ENCODE data around the gene FAM174A. TPM values are rescaled to one million over a fixed set of nuclear protein-coding genes. Genes with fewer than 3 reads are reported as not detected.

FAM174A gene
- total RNA-seq, 2 donors from 2014 or later: 6.4 to 7.4 TPM

DNA sequence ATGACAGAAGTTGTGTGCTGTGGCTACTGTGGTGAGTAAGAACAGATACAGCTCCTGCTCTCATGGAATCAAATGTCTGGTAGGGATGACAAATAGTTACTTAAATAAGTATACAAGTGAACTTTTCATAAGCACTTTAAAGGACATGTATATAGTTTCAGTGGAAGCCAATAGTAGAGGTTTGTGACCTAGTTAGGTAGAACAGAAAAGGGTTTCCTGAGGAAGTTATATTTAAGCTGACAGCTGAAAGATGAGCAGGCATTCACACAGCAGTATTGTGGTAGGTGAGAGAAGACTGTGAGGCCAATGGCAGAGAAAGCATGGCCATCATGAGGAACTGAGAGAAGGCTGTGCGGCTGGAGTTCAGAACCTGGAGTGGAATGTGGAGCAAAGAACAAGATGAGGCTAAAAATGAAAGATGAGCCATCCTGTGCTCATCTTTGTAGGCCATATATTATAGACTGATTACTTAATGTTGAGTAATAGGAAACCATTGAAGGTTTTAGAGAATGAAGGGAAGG lies 15.4 kb downstream of the FAM174A start:
- Mint-ChIP-seq H3K4me3 (peak overlapping the region; percentile 27), H3K27ac (peak overlapping the region; percentile 85), H3K27me3 (no peaks in the 10 kb centered on the region), H3K9me3 (no peaks in the 10 kb centered on the region), H3K36me3 (ENCODE audit: low read depth) (no peaks in the 10 kb centered on the region), H3K4me1 (peaks cover 21% of the 10 kb centered on the region)
- ATAC-seq (replicated peaks): peak; percentile 92

DNA sequence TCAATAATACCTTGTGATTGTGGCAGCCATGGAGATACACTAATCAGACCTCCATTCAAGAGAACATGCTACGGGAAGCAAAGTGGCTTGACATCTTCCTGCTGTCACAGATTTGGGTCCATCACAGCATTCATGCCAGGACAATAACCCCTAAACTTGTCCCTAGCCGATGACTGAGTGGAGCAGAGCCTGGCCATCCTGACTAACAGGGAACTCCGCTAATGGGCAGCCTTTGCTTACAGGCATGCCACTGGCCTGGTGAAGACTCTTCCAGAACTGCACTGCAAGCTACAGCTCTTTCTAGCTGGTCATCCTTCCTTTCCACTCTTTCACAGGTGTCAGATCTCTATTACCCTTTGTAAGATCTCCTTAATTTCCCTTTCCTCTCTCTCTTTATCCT lies 16.0 kb downstream of the FAM174A start:
- Mint-ChIP-seq H3K27ac (peak overlapping the region; percentile 85), H3K9me3 (no peaks in the 10 kb centered on the region), H3K36me3 (ENCODE audit: low read depth) (no peaks in the 10 kb centered on the region), H3K4me1 (peaks cover 21% of the 10 kb centered on the region), H3K4me3 (peak overlapping the region; percentile 27), H3K27me3 (no peaks in the 10 kb centered on the region)
- no peak for ATAC-seq (replicated peaks)

DNA sequence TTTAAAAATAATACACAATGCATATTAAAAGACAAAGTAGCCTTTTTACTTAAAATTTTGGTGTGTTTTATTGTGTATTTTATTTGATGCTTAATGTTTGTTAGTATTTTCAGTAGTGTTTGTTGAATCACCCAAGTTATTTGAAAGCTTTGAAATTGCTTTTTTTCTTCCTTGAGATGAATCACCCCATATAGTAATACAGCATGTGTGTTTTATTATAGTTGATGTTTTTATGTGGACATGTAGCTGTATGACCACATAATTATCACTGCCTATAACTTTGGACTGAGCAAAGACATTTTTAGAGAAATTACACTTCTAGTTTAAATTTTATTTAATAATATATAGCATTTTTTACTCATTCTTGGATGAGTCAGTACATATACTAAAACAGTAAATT lies 18.0 kb downstream of the FAM174A start:
- no peak for ATAC-seq (replicated peaks)
- Mint-ChIP-seq H3K9me3 (no peaks in the 10 kb centered on the region), H3K36me3 (ENCODE audit: low read depth) (no peaks in the 10 kb centered on the region), H3K4me1 (peaks cover 21% of the 10 kb centered on the region), H3K27ac (no peak overlapping the region), H3K27me3 (no peaks in the 10 kb centered on the region), H3K4me3 (no peak overlapping the region)

- Mint-ChIP-seq H3K4me3 (no peak overlapping the region), H3K4me1 (no peaks in the 10 kb centered on the region), H3K36me3 (ENCODE audit: low read depth) (peaks cover 35% of the 10 kb centered on the region), H3K27ac (no peak overlapping the region), H3K9me3 (no peaks in the 10 kb centered on the region), H3K27me3 (no peaks in the 10 kb centered on the region)
- no peak for ATAC-seq (replicated peaks)
Measured at GRCh38 chr5:100560860-100561259, 25.7 kb downstream of the FAM174A start.

DNA sequence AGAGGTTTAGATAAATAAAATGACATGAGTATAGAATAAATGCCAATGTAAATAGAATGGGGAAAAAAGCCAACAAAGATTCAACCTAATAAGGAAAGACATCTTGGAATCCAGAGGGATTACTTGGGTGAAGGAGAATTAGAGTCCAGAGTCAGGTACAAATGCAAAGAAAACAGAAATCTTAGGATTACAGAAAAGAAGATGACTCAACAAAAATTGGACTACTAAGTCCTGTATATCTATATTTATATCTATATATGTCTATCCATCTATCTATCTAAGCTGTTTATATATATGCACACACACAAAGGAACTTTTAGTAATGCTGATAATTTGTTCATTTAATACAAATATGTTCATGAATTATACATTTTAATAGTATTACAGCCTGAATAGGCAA lies 27.6 kb downstream of the FAM174A start:
- Mint-ChIP-seq H3K27ac (no peak overlapping the region), H3K4me1 (peaks cover 11% of the 10 kb centered on the region), H3K27me3 (no peaks in the 10 kb centered on the region), H3K4me3 (no peak overlapping the region), H3K9me3 (no peaks in the 10 kb centered on the region), H3K36me3 (ENCODE audit: low read depth) (peaks cover 35% of the 10 kb centered on the region)
- ATAC-seq (replicated peaks): no peak

DNA sequence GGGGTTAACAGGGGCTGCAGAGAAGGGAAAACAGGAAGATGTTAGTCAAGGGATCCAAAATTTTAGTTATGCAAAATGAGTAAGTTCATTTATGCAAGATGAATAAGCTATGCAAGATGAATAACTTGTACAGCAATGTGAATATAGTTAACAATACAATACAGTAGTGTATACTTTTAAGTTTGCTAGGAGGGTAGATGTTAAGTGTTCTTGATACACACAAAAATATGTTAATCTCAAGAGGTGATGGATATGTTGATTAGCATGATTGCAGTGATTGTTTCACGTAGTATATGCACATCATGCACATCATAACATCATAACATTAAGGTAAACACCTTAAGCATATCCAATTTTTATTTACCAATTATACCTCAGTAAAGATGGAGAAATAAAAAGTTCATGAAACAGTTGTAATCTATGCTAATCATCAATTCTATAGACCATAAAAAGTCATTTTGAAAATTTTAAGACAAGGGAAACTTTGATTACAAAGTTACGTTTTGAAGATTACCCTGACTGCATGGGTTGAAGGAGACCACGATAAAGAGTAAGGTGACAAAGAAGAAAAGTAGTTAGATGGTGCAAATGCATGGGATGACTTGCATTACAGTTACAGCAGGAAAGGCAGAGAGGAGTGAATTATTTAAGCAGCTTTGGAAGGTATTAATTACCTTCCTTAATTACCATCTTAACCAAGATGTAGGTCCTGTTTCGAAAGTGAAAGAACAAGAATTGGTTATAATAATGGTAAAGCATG lies 31.4 kb downstream of the FAM174A start:
- no peaks in the 10 kb centered on the region for H3K27me3 Mint-ChIP-seq
- H3K4me3 Mint-ChIP-seq: peak overlapping the region; percentile 65
- H3K36me3 Mint-ChIP-seq (ENCODE audit: low read depth): peaks cover 32% of the 10 kb centered on the region
- ATAC-seq (replicated peaks): peak; percentile 82
- no peaks in the 10 kb centered on the region for H3K9me3 Mint-ChIP-seq
- H3K27ac Mint-ChIP-seq: peak overlapping the region; percentile 37
- peaks cover 19% of the 10 kb centered on the region for H3K4me1 Mint-ChIP-seq

DNA sequence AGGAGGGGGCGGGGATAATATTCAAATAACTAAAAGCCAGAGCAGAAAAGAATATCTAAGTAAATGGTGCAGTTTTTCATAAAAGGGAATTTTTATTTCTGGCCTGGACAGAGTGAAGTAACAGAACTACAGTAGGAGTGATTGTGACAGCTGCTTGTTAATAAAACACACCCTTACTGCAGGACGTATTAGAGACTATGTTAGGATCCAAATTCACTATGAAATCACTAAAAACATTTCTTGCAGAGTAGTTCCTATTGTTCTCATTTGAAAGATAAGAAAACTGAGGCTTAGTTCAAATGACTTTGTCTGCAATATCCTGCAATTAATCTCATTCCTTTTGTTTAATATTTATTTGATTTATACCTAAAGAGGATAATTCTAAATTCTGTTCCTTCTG lies 39.5 kb downstream of the FAM174A start:
- ATAC-seq (replicated peaks): no peak
- no peaks in the 10 kb centered on the region for H3K36me3 Mint-ChIP-seq (ENCODE audit: low read depth)
- H3K27ac Mint-ChIP-seq: no peak overlapping the region
- H3K9me3 Mint-ChIP-seq: no peaks in the 10 kb centered on the region
- H3K4me3 Mint-ChIP-seq: no peak overlapping the region
- H3K4me1 Mint-ChIP-seq: no peaks in the 10 kb centered on the region
- no peaks in the 10 kb centered on the region for H3K27me3 Mint-ChIP-seq

DNA sequence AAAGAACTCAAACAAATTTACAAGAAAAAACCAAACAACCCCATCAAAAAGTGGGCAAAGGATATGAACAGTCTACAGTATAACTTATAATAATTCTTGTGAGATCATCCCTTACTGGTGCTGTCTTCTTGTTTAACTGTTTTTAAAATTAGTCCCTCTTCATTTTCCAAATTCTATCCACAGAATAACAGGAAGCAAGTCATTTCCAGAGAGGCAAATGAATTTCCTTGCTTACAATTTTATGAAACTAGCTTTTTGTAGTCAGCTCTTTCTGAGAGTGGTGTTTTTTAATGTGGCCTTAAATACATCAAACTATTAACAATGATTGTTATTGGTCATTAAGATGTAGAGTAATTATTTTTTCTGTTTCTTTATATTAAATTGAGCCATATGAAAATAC lies 40.6 kb downstream of the FAM174A start:
- Mint-ChIP-seq H3K9me3 (no peaks in the 10 kb centered on the region), H3K27me3 (no peaks in the 10 kb centered on the region), H3K4me3 (no peak overlapping the region), H3K36me3 (ENCODE audit: low read depth) (peaks cover 8% of the 10 kb centered on the region), H3K4me1 (no peaks in the 10 kb centered on the region), H3K27ac (no peak overlapping the region)
- ATAC-seq (replicated peaks): no peak

GRCh38 chr5:100576217-100576751 lies 41.1 kb downstream of the FAM174A start:
- Mint-ChIP-seq H3K27ac (no peak overlapping the region), H3K9me3 (no peaks in the 10 kb centered on the region), H3K4me3 (no peak overlapping the region), H3K4me1 (no peaks in the 10 kb centered on the region), H3K36me3 (ENCODE audit: low read depth) (peaks cover 12% of the 10 kb centered on the region), H3K27me3 (no peaks in the 10 kb centered on the region)
- no peak for ATAC-seq (replicated peaks)

- Mint-ChIP-seq H3K4me1 (no peaks in the 10 kb centered on the region), H3K9me3 (no peaks in the 10 kb centered on the region), H3K27me3 (no peaks in the 10 kb centered on the region), H3K27ac (no peak overlapping the region), H3K36me3 (ENCODE audit: low read depth) (peaks cover 12% of the 10 kb centered on the region), H3K4me3 (no peak overlapping the region)
- ATAC-seq (replicated peaks): no peak
Measured at GRCh38 chr5:100577506-100577905, 42.3 kb downstream of the FAM174A start.

DNA sequence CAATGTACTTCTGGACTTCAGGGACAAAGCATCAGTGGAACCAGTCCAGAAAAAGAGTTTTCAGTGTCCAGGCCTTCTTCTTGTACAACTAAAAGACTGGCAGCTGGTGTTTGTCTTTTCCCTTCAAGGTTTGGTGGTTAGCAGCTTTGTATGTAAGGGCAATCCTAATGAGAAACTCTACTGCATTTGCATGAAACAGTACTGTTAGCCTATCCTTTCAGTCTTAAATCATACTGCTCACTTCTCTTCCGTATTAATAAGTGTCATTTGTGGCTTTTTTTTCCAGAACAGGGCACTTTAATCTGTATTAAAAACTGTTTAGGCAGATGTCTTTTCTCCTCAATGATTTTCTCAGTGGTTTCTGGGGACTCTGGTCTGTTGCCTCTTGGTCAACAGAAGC lies 48.9 kb downstream of the FAM174A start:
- H3K4me3 Mint-ChIP-seq: no peak overlapping the region
- H3K27ac Mint-ChIP-seq: no peak overlapping the region
- H3K27me3 Mint-ChIP-seq: no peaks in the 10 kb centered on the region
- no peaks in the 10 kb centered on the region for H3K9me3 Mint-ChIP-seq
- no peaks in the 10 kb centered on the region for H3K4me1 Mint-ChIP-seq
- H3K36me3 Mint-ChIP-seq (ENCODE audit: low read depth): peaks cover 24% of the 10 kb centered on the region
- no peak for ATAC-seq (replicated peaks)

GRCh38 chr5:100584889-100585288 lies 49.7 kb downstream of the FAM174A start:
- Mint-ChIP-seq H3K36me3 (ENCODE audit: low read depth) (peaks cover 24% of the 10 kb centered on the region), H3K27me3 (no peaks in the 10 kb centered on the region), H3K4me3 (no peak overlapping the region), H3K27ac (no peak overlapping the region), H3K9me3 (no peaks in the 10 kb centered on the region), H3K4me1 (no peaks in the 10 kb centered on the region)
- no peak for ATAC-seq (replicated peaks)

- H3K27me3 Mint-ChIP-seq: no peaks in the 10 kb centered on the region
- no peak for ATAC-seq (replicated peaks)
- no peak overlapping the region for H3K27ac Mint-ChIP-seq
- H3K4me3 Mint-ChIP-seq: no peak overlapping the region
- H3K36me3 Mint-ChIP-seq (ENCODE audit: low read depth): peaks cover 7% of the 10 kb centered on the region
- H3K9me3 Mint-ChIP-seq: no peaks in the 10 kb centered on the region
- no peaks in the 10 kb centered on the region for H3K4me1 Mint-ChIP-seq
Measured at GRCh38 chr5:100590867-100591266, 55.7 kb downstream of the FAM174A start.

DNA sequence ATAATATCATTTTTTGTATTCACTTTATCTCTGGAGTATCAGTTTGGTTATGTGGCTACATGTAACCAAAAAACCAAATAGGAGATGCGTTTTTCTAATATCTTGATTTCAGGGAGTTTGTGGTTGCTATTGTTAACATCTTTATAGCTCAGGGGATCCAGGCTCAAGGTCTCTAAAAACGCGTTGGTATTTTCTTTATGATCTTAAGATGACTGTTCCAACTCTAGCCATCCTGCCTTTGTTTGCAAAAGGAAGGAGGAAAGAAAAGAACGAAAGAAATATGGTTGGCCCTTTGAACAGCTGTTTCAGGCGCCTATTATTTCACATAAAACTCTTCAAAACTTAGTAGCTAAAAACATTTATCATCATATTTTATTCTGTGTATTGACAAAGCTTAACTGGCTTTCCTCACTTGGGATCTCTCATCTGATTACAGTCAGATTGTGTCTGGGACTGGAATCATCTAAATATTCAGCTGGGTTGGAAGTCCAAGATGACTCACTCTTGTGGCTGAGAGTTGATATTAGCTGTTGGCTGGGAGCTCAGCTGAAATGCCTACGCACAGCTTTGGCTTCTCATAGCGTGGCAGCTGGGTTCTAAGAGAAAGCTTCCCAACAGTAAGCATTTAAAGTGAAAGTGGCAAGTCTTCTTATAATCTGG lies 60.1 kb downstream of the FAM174A start:
- no peak overlapping the region for H3K4me3 Mint-ChIP-seq
- H3K27ac Mint-ChIP-seq: no peak overlapping the region
- no peak for ATAC-seq (replicated peaks)
- H3K27me3 Mint-ChIP-seq: no peaks in the 10 kb centered on the region
- no peaks in the 10 kb centered on the region for H3K9me3 Mint-ChIP-seq
- H3K4me1 Mint-ChIP-seq: no peaks in the 10 kb centered on the region
- no peaks in the 10 kb centered on the region for H3K36me3 Mint-ChIP-seq (ENCODE audit: low read depth)

- no peaks in the 10 kb centered on the region for H3K4me1 Mint-ChIP-seq
- H3K9me3 Mint-ChIP-seq: no peaks in the 10 kb centered on the region
- no peak overlapping the region for H3K27ac Mint-ChIP-seq
Measured at GRCh38 chr5:100595812-100596173, 60.6 kb downstream of the FAM174A start.

More at GRCh38 chr5:100595812-100596173, 60.6 kb downstream of the FAM174A start:
- Mint-ChIP-seq H3K27me3 (no peaks in the 10 kb centered on the region), H3K36me3 (ENCODE audit: low read depth) (no peaks in the 10 kb centered on the region), H3K4me3 (no peak overlapping the region)
- ATAC-seq (replicated peaks): no peak

Measured in activated T-helper 17 cell treated with anti-CD3 and anti-CD28 coated beads, Interleukin-2, amount 50 U/mL, for 72 hours (primary cell).